Upper lobe of left lung (tissue), 4 donors: ENCODE results near the gene C19orf25.
"Not testable (repeated sequence)": the region's sequence is repeated elsewhere in the genome, so short reads cannot be mapped to it uniquely, and the experiment has no call there.

ENCODE experiments used
- CTCF ChIP-seq, 6 experiments: fragments of 450-650 bp in 4 of 6; fragments of 200-600 bp in 2 of 6; sonication (generic) in 2 of 6; IDR thresholded peaks; one replicate each; pipeline ENCODE4 v1.5.1; 2016 to 2019; ENCODE audit warnings: antibody characterized with exemption in 6 of 6
- POLR2A ChIP-seq, 4 donors: fragments of 450-650 bp; IDR thresholded peaks; one replicate each; pipeline ENCODE4 v1.5.1; 2016 to 2017; ENCODE audit warnings: antibody characterized with exemption in 4 of 4, mild to moderate bottlenecking in 2 of 4
- POLR2AphosphoS5 ChIP-seq, 2 donors: sonication (generic); formaldehyde crosslinking; IDR thresholded peaks; one replicate each; pipeline ENCODE4 v1.5.1; 2017; ENCODE audit warnings: antibody characterized with exemption in 2 of 2

DNA sequence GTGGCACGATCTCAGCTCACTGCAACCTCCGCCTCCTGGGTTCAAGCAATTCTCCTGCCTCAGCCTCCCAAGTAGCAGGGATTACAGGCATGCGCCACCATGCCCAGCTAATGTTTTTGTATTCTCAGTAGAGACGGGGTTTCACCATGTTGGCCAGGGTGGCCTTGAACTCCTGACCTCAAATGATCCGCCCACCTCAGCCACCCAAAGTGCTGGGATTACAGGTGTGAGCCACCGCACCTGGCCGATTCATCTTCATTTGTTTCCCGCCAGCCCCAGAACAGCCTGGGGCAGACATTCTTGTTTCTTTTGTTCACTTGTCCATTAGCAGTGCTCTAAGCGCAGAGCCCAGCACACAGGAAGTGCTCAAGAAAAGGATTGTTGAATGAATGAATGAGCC is 2.0 kb downstream of the C19orf25 start:
- TF ChIP-seq POLR2AphosphoS5, CTCF, POLR2A (IDR thresholded peaks at IDR 0.05): not testable (repeated sequence)
